Measurements from ENCODE around the gene CD300C.

Gene CD300C

GRCh38 chr17:74502861-74503260, 43.1 kb downstream of the CD300C start:
- Histone ChIP-seq H4K91ac (ENCODE audit: low read length) (no peak overlapping the region), H3K27ac (ENCODE audit: low read length, poor library complexity, severe bottlenecking) (no peak overlapping the region), H3K27me3 (ENCODE audit: control insufficient read depth in 1 of 2, insufficient read depth in 1 of 2, low read length in 2 of 2) (peaks cover 7 to 10% of the 10 kb centered on the region in 2 experiments), H2BK120ac (ENCODE audit: low read depth, low read length) (no peak overlapping the region), H3K36me3 (ENCODE audit: control insufficient read depth in 1 of 2, insufficient read depth in 2 of 2, low read depth in 1 of 2, low read length in 2 of 2) (no peaks in the 10 kb centered on the region), H2AK5ac (ENCODE audit: low read length, severe bottlenecking) (no peak overlapping the region), H4K8ac (ENCODE audit: low read length) (no peak overlapping the region), H3K9ac (ENCODE audit: low read length) (no peak overlapping the region), H3K23ac (ENCODE audit: low read length in 2 of 2) (no peak overlapping the region), H3K4me3 (ENCODE audit: insufficient read depth in 1 of 2, low read depth in 1 of 2, low read length in 2 of 2) (no peak overlapping the region), H3K9me3 (ENCODE audit: control insufficient read depth, low read length) (no peaks in the 10 kb centered on the region), H3K4ac (ENCODE audit: low read depth in 1 of 2, low read length in 2 of 2) (no peak overlapping the region), H3K4me2 (ENCODE audit: low read length, poor library complexity, severe bottlenecking) (no peak overlapping the region), H3K79me1 (replicated peaks; ENCODE audit: low read length, poor library complexity, severe bottlenecking) (no peaks in the 10 kb centered on the region), H2BK15ac (ENCODE audit: low read depth, poor library complexity, severe bottlenecking) (no peak overlapping the region), H2BK12ac (ENCODE audit: low read length in 2 of 2) (no peak overlapping the region), H2AFZ (ENCODE audit: low read depth, low read length) (no peak overlapping the region), H2BK5ac (ENCODE audit: low read depth, low read length, poor library complexity, severe bottlenecking) (no peak overlapping the region), H3K4me1 (ENCODE audit: control insufficient read depth, insufficient read depth, low read depth, low read length) (no peaks in the 10 kb centered on the region), H3K18ac (ENCODE audit: low read depth in 1 of 2, low read length in 2 of 2) (no peak overlapping the region), H3K14ac (ENCODE audit: low read length in 2 of 2) (no peak overlapping the region)
- 75% methylated on average over 6 of the region's 6 CpGs for WGBS
- DNase-seq: no peak

GRCh38 chr17:74499992-74500391, 45.9 kb downstream of the CD300C start:
- Histone ChIP-seq H3K4me3 (ENCODE audit: insufficient read depth in 1 of 2, low read depth in 1 of 2, low read length in 2 of 2) (no peak overlapping the region), H3K27me3 (ENCODE audit: control insufficient read depth in 1 of 2, insufficient read depth in 1 of 2, low read length in 2 of 2) (peaks cover 7 to 16% of the 10 kb centered on the region in 2 experiments), H3K79me1 (replicated peaks; ENCODE audit: low read length, poor library complexity, severe bottlenecking) (no peaks in the 10 kb centered on the region), H3K23ac (ENCODE audit: low read length in 2 of 2) (no peak overlapping the region), H2BK12ac (ENCODE audit: low read length in 2 of 2) (no peak overlapping the region), H2BK5ac (ENCODE audit: low read depth, low read length, poor library complexity, severe bottlenecking) (no peak overlapping the region), H3K9me3 (ENCODE audit: control insufficient read depth, low read length) (no peaks in the 10 kb centered on the region), H2AK5ac (ENCODE audit: low read length, severe bottlenecking) (no peak overlapping the region), H3K14ac (ENCODE audit: low read length in 2 of 2) (no peak overlapping the region), H2BK120ac (ENCODE audit: low read depth, low read length) (no peak overlapping the region), H3K18ac (ENCODE audit: low read depth in 1 of 2, low read length in 2 of 2) (no peak overlapping the region), H3K4ac (ENCODE audit: low read depth in 1 of 2, low read length in 2 of 2) (no peak overlapping the region), H3K4me1 (ENCODE audit: control insufficient read depth, insufficient read depth, low read depth, low read length) (no peaks in the 10 kb centered on the region), H3K9ac (ENCODE audit: low read length) (no peak overlapping the region), H3K4me2 (ENCODE audit: low read length, poor library complexity, severe bottlenecking) (no peak overlapping the region), H3K27ac (ENCODE audit: low read length, poor library complexity, severe bottlenecking) (no peak overlapping the region), H4K8ac (ENCODE audit: low read length) (no peak overlapping the region), H4K91ac (ENCODE audit: low read length) (no peak overlapping the region), H3K36me3 (ENCODE audit: control insufficient read depth in 1 of 2, insufficient read depth in 2 of 2, low read depth in 1 of 2, low read length in 2 of 2) (no peaks in the 10 kb centered on the region), H2BK15ac (ENCODE audit: low read depth, poor library complexity, severe bottlenecking) (no peak overlapping the region), H2AFZ (ENCODE audit: low read depth, low read length) (no peak overlapping the region)
- no peak for DNase-seq
- 95% methylated on average over 3 of the region's 3 CpGs for WGBS

DNA sequence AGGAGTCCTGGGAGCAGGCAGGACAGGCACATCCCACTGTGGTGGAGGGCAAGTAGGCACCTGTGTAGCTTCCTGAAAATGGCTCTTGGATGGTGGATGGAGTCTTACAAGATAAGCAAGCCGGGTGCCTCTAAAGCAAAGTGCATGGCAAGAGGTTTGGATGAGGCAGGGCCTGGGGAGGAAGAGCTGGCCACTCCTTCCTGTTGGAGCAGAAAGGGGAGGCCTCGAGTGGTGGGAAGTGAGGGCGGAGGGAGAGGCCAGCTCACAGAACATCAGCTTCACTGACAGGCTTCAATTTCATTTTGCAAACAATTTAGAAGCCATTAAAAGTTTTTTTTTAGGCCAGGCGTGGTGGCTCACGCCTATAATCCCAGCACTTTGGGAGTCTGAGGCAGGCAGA, 48.4 kb downstream of the CD300C start:
- Histone ChIP-seq H3K4ac (ENCODE audit: low read depth in 1 of 2, low read length in 2 of 2) (no peak overlapping the region), H2BK15ac (ENCODE audit: low read depth, poor library complexity, severe bottlenecking) (no peak overlapping the region), H2BK120ac (ENCODE audit: low read depth, low read length) (no peak overlapping the region), H3K4me2 (ENCODE audit: low read length, poor library complexity, severe bottlenecking) (no peak overlapping the region), H3K27me3 (ENCODE audit: control insufficient read depth in 1 of 2, insufficient read depth in 1 of 2, low read length in 2 of 2) (peaks cover 4 to 21% of the 10 kb centered on the region in 2 experiments), H3K18ac (ENCODE audit: low read depth in 1 of 2, low read length in 2 of 2) (no peak overlapping the region), H3K4me3 (ENCODE audit: insufficient read depth in 1 of 2, low read depth in 1 of 2, low read length in 2 of 2) (no peak overlapping the region), H4K8ac (ENCODE audit: low read length) (no peak overlapping the region), H2BK12ac (ENCODE audit: low read length in 2 of 2) (no peak overlapping the region), H3K4me1 (ENCODE audit: control insufficient read depth, insufficient read depth, low read depth, low read length) (no peaks in the 10 kb centered on the region), H3K9me3 (ENCODE audit: control insufficient read depth, low read length) (no peaks in the 10 kb centered on the region), H2BK5ac (ENCODE audit: low read depth, low read length, poor library complexity, severe bottlenecking) (no peak overlapping the region), H3K23ac (ENCODE audit: low read length in 2 of 2) (no peak overlapping the region), H3K36me3 (ENCODE audit: control insufficient read depth in 1 of 2, insufficient read depth in 2 of 2, low read depth in 1 of 2, low read length in 2 of 2) (no peaks in the 10 kb centered on the region), H4K91ac (ENCODE audit: low read length) (no peak overlapping the region), H3K9ac (ENCODE audit: low read length) (no peak overlapping the region), H3K79me1 (replicated peaks; ENCODE audit: low read length, poor library complexity, severe bottlenecking) (no peaks in the 10 kb centered on the region), H2AFZ (ENCODE audit: low read depth, low read length) (no peak overlapping the region), H2AK5ac (ENCODE audit: low read length, severe bottlenecking) (no peak overlapping the region), H3K27ac (ENCODE audit: low read length, poor library complexity, severe bottlenecking) (no peak overlapping the region), H3K14ac (ENCODE audit: low read length in 2 of 2) (no peak overlapping the region)
- WGBS: 68% methylated on average over 3 of the region's 5 CpGs
- DNase-seq: no peak

DNA sequence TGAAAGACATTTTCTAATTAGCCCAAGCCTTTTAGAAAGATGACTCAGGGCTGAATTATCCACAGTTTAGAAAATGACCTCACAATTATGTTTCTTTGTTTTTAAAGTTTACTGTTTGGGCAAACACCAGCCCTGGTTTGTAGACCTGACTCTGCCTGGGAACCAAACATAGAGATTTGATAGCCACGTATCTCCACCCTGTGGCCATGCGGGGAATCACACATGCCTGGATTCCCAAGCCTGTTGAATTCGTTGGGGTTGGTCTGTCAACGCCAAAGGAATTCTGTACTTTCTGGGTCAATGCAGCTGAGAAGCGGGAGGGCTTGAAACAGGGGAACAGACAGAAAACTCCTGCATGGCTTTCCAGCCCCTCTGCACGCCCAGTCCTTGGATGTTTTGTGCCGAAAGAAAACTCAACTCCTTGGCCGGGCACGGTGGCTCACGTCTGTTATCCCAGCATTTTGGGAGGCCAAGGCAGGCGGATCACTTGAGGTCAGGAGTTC, 52.5 kb downstream of the CD300C start:
- no peak overlapping the region for H3K4me2 ChIP-seq (ENCODE audit: low read length, poor library complexity, severe bottlenecking)
- H3K79me1 ChIP-seq (replicated peaks; ENCODE audit: low read length, poor library complexity, severe bottlenecking): no peaks in the 10 kb centered on the region
- H3K27ac ChIP-seq (ENCODE audit: low read length, poor library complexity, severe bottlenecking): no peak overlapping the region
- no peak overlapping the region for H3K18ac ChIP-seq (ENCODE audit: low read depth in 1 of 2, low read length in 2 of 2)
- H3K14ac ChIP-seq (ENCODE audit: low read length in 2 of 2): no peak overlapping the region
- no peaks in the 10 kb centered on the region for H3K4me1 ChIP-seq (ENCODE audit: control insufficient read depth, insufficient read depth, low read depth, low read length)
- no peak overlapping the region for H2BK120ac ChIP-seq (ENCODE audit: low read depth, low read length)
- H2BK12ac ChIP-seq (ENCODE audit: low read length in 2 of 2): no peak overlapping the region
- no peak overlapping the region for H2BK5ac ChIP-seq (ENCODE audit: low read depth, low read length, poor library complexity, severe bottlenecking)
- no peak overlapping the region for H4K91ac ChIP-seq (ENCODE audit: low read length)
- H4K8ac ChIP-seq (ENCODE audit: low read length): no peak overlapping the region
- H3K4me3 ChIP-seq (ENCODE audit: insufficient read depth in 1 of 2, low read depth in 1 of 2, low read length in 2 of 2): no peak overlapping the region
- H2AFZ ChIP-seq (ENCODE audit: low read depth, low read length): no peak overlapping the region
- WGBS: 44% methylated on average over 10 of the region's 11 CpGs
- no peak overlapping the region for H2AK5ac ChIP-seq (ENCODE audit: low read length, severe bottlenecking)
- no peak overlapping the region for H3K9ac ChIP-seq (ENCODE audit: low read length)
- no peaks in the 10 kb centered on the region for H3K36me3 ChIP-seq (ENCODE audit: control insufficient read depth in 1 of 2, insufficient read depth in 2 of 2, low read depth in 1 of 2, low read length in 2 of 2)
- no peak overlapping the region for H3K23ac ChIP-seq (ENCODE audit: low read length in 2 of 2)
- H3K27me3 ChIP-seq (ENCODE audit: control insufficient read depth in 1 of 2, insufficient read depth in 1 of 2, low read length in 2 of 2): peaks cover 4 to 17% of the 10 kb centered on the region in 2 experiments
- no peaks in the 10 kb centered on the region for H3K9me3 ChIP-seq (ENCODE audit: control insufficient read depth, low read length)
- no peak overlapping the region for H2BK15ac ChIP-seq (ENCODE audit: low read depth, poor library complexity, severe bottlenecking)
- peak; percentile 50 for DNase-seq
- no peak overlapping the region for H3K4ac ChIP-seq (ENCODE audit: low read depth in 1 of 2, low read length in 2 of 2)
